ENCODE data around the gene VPS13A. TPM values are rescaled to one million over a fixed set of nuclear protein-coding genes. Genes with fewer than 3 reads are reported as not detected.

VPS13A gene
- total and polyA plus RNA-seq, 9 of the 15 experiments (the other 6 are each of a cell fraction or from before 2014, with no cell fraction given) = 5.6 to 29.9 (median 14.7) TPM

DNA sequence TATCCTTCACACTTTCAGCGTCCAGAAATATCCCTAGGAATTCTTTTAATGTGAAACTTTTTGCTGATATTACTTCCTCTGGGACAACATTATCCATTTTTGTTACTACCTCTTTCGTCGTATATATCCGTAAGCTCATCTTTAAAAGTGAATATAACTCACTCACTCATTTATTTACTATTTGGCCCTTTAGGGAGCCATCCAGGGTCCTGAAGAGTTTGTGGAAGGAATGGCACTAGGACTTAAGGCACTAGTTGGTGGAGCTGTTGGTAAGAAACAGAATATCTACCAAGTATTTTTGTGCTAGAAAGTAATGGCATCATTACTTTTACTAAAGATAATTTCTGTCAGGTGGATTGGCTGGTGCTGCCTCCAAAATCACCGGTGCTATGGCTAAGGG lies 192.7 kb downstream of the VPS13A start (continued):
- TF ChIP-seq NR1H2 (CRISPR knock-in tag; IDR thresholded peaks at IDR 0.05) = no peak

DNA sequence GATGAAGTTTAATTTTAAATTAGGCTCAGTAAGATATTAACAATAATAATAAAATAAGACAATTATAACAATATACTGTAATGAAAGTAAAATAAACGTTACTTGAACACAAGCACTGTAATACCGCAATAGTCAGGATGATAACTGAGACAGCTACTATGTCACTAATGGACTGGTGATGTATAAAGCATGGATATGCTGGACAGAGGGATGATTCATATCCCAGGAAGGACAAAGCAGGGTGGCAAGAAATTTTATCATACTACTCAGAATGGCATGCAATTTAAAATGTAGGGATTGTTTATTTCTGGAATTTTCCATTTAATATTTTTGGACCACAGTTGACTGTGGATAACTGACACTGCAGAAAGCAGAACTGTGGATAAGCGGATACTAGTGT lies 196.9 kb downstream of the VPS13A start:
- no peak for FAIRE-seq
- CTCF ChIA-PET (ENCODE audit: low intra/inter-chr PET ratio) = no interaction called here

More for the DNA sequence above, 196.9 kb downstream of the VPS13A start:
- DNase-seq (ENCODE audit: extremely low read depth in 1 of 4, low spot score in 3 of 4) (no peak), ATAC-seq (no peak)
- H3K9me3 ChIP-seq (replicated peaks; ENCODE audit: control insufficient read depth, insufficient read depth, low read depth, low read length) = no peaks in the 10 kb centered on the region
- H3K4me2 ChIP-seq (ENCODE audit: insufficient read depth, low read length) = no peak overlapping the region
- no peaks in the 10 kb centered on the region for H3K79me2 ChIP-seq (ENCODE audit: control insufficient read depth, insufficient read depth, low read length)
- H3K36me3 ChIP-seq (ENCODE audit: control insufficient read depth, insufficient read depth, low read length) = peaks cover 20% of the 10 kb centered on the region; the same call in 2 of the 3 replicates
- TF ChIP-seq, protein P1, sequence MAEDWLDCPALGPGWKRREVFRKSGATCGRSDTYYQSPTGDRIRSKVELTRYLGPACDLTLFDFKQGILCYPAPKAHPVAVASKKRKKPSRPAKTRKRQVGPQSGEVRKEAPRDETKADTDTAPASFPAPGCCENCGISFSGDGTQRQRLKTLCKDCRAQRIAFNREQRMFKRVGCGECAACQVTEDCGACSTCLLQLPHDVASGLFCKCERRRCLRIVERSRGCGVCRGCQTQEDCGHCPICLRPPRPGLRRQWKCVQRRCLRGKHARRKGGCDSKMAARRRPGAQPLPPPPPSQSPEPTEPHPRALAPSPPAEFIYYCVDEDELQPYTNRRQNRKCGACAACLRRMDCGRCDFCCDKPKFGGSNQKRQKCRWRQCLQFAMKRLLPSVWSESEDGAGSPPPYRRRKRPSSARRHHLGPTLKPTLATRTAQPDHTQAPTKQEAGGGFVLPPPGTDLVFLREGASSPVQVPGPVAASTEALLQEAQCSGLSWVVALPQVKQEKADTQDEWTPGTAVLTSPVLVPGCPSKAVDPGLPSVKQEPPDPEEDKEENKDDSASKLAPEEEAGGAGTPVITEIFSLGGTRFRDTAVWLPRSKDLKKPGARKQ (CRISPR knock-in tag; IDR thresholded peaks at IDR 0.05) = no peak
- TF ChIP-seq, protein P2, sequence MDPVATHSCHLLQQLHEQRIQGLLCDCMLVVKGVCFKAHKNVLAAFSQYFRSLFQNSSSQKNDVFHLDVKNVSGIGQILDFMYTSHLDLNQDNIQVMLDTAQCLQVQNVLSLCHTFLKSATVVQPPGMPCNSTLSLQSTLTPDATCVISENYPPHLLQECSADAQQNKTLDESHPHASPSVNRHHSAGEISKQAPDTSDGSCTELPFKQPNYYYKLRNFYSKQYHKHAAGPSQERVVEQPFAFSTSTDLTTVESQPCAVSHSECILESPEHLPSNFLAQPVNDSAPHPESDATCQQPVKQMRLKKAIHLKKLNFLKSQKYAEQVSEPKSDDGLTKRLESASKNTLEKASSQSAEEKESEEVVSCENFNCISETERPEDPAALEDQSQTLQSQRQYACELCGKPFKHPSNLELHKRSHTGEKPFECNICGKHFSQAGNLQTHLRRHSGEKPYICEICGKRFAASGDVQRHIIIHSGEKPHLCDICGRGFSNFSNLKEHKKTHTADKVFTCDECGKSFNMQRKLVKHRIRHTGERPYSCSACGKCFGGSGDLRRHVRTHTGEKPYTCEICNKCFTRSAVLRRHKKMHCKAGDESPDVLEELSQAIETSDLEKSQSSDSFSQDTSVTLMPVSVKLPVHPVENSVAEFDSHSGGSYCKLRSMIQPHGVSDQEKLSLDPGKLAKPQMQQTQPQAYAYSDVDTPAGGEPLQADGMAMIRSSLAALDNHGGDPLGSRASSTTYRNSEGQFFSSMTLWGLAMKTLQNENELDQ (CRISPR knock-in tag; IDR thresholded peaks at IDR 0.05; ENCODE audit: borderline replicate concordance) = no peak
- TF ChIP-seq ILF3 (IDR thresholded peaks at IDR 0.05; ENCODE audit: borderline replicate concordance) = no peak
- TF ChIP-seq, protein P3, sequence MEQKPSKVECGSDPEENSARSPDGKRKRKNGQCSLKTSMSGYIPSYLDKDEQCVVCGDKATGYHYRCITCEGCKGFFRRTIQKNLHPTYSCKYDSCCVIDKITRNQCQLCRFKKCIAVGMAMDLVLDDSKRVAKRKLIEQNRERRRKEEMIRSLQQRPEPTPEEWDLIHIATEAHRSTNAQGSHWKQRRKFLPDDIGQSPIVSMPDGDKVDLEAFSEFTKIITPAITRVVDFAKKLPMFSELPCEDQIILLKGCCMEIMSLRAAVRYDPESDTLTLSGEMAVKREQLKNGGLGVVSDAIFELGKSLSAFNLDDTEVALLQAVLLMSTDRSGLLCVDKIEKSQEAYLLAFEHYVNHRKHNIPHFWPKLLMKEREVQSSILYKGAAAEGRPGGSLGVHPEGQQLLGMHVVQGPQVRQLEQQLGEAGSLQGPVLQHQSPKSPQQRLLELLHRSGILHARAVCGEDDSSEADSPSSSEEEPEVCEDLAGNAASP (IDR thresholded peaks at IDR 0.05) = no peak
- no peak for TF ChIP-seq CREBBP (IDR thresholded peaks at IDR 0.05; ENCODE audit: low read depth, low read length)
- TF ChIP-seq ZNF764 (CRISPR knock-in tag; IDR thresholded peaks at IDR 0.05; ENCODE audit: low read depth) = no peak
- no peak for TF ChIP-seq ZNF274 (IDR thresholded peaks at IDR 0.05; ENCODE audit: borderline replicate concordance, low read depth, low read length)
- TF ChIP-seq RHOXF2B (CRISPR knock-in tag; conservative IDR thresholded peaks at IDR 0.05) = no peak
- no peak for TF ChIP-seq ZNF431 (CRISPR knock-in tag; IDR thresholded peaks at IDR 0.05)
- no peaks in the 10 kb centered on the region for H3K4me1 ChIP-seq (replicated peaks in 1 of 2; ENCODE audit: control insufficient read depth in 2 of 2, insufficient read depth in 2 of 2, low read length in 2 of 2)
- BruUV-seq (replicated peaks) = no TSS peak
- no peak overlapping the region for H3K27ac ChIP-seq (ENCODE audit: extremely low read depth, low read depth, low read length)
- whole genome bisulfite sequencing (ENCODE audit: insufficient coverage, low coverage, missing lambda C conversion rate) = 100% methylated on average over 3 of the region's 3 CpGs
- H3K9ac ChIP-seq (ENCODE audit: insufficient read depth in 1 of 2, low read depth in 2 of 2, low read length in 2 of 2) = no peak overlapping the region
- intact Hi-C loops (cut with micrococcal nuclease) (no loop called here), in situ Hi-C loops (cut with MboI) (no loop called here)
- H3K4me3 ChIP-seq = no peak overlapping the region
- no peaks in the 10 kb centered on the region for H4K20me1 ChIP-seq (replicated peaks; ENCODE audit: control insufficient read depth, insufficient read depth, low read length)
- no peaks in the 10 kb centered on the region for H3K27me3 ChIP-seq (ENCODE audit: control insufficient read depth in 2 of 2, insufficient read depth in 2 of 2, low read length in 2 of 2)
- no peaks in the 10 kb centered on the region for H3K9me1 ChIP-seq (ENCODE audit: control insufficient read depth, insufficient read depth, low read length)
- POLR2A ChIA-PET = no interaction called here
- H2AFZ ChIP-seq (ENCODE audit: low read depth, low read length) = no peak overlapping the region

All from K562 (cell line).